GM23338 (cell line): Measurements from ENCODE around the gene CEP350. TPM values are rescaled to one million over a fixed set of nuclear protein-coding genes. Genes with fewer than 3 reads are reported as not detected.

ENCODE experiments used
- ATAC-seq: fragments of 200-7000 bp; cut with Tn5 transposase; 3 replicates; pipeline ENCODE4 v1.9.1; 2020
- DNase-seq: peaks from one replicate; pipeline ENCODE4 v3.0.0-alpha.2; 2015; ENCODE audit warnings: low spot score
- H2AFZ ChIP-seq: fragments of 200-600 bp; sonication (generic); 2 replicates; pipeline ENCODE4 v1.8.0; 2016; ENCODE audit warnings: antibody characterized with exemption, mild to moderate bottlenecking, moderate library complexity
- H3F3A ChIP-seq: fragments of 200-600 bp; sonication (generic); replicated peaks from 2 replicates; pipeline ENCODE4 v1.8.0; 2017; ENCODE audit warnings: antibody characterized with exemption, mixed run types, low read depth
- H3K27ac ChIP-seq: fragments of 200-600 bp; sonication (generic); 2 replicates; pipeline ENCODE4 v1.6.1; 2016; ENCODE audit warnings: low read depth
- H3K27me3 ChIP-seq: fragments of 200-600 bp; sonication (generic); 2 replicates; pipeline ENCODE4 v1.8.0; 2016; ENCODE audit warnings: mild to moderate bottlenecking, mixed run types, moderate library complexity; ENCODE audit not compliant: insufficient read depth
- H3K36me3 ChIP-seq: fragments of 200-600 bp; sonication (generic); 2 replicates; pipeline ENCODE4 v1.8.0; 2016; ENCODE audit warnings: mild to moderate bottlenecking; ENCODE audit not compliant: insufficient read depth
- H3K4me1 ChIP-seq: fragments of 200-600 bp; sonication (generic); 2 replicates; pipeline ENCODE4 v1.8.0; 2016; ENCODE audit warnings: mild to moderate bottlenecking, moderate library complexity; ENCODE audit not compliant: insufficient read depth
- H3K4me2 ChIP-seq: fragments of 200-600 bp; sonication (generic); 2 replicates; pipeline ENCODE4 v1.7.1; 2017; ENCODE audit warnings: mixed run types
- H3K4me3 ChIP-seq: fragments of 200-600 bp; sonication (generic); 2 replicates; pipeline ENCODE4 v1.6.1; 2016; ENCODE audit warnings: mixed run types
- H3K79me2 ChIP-seq: fragments of 200-600 bp; sonication (generic); replicated peaks from 2 replicates; pipeline ENCODE4 v1.8.0; 2017; ENCODE audit warnings: mild to moderate bottlenecking; ENCODE audit not compliant: insufficient read depth
- H3K9me2 ChIP-seq: fragments of 200-600 bp; sonication (generic); 2 replicates; pipeline ENCODE4 v1.8.0; 2017; ENCODE audit not compliant: insufficient read depth
- H4K20me1 ChIP-seq: fragments of 200-600 bp; sonication (generic); replicated peaks from 2 replicates; pipeline ENCODE4 v1.8.0; 2017; ENCODE audit warnings: mild to moderate bottlenecking; ENCODE audit not compliant: insufficient read depth
- H3K27ac Mint-ChIP-seq: 2 replicates; pipeline ENCODE4 v1.8.0; 2020; ENCODE audit warnings: inconsistent platforms, mild to moderate bottlenecking, moderate library complexity, mixed read lengths
- H3K27me3 Mint-ChIP-seq: 3 replicates; pipeline ENCODE4 v1.8.0; 2022; ENCODE audit warnings: low read depth, mild to moderate bottlenecking, moderate library complexity, mixed read lengths, inconsistent platforms; ENCODE audit not compliant: insufficient read depth, poor library complexity
- H3K36me3 Mint-ChIP-seq: 3 replicates; pipeline ENCODE4 v1.8.0; 2021; ENCODE audit warnings: low read depth, mild to moderate bottlenecking, inconsistent platforms, moderate library complexity, mixed read lengths
- H3K4me1 Mint-ChIP-seq: 3 replicates; pipeline ENCODE4 v1.8.0; 2020; ENCODE audit warnings: mild to moderate bottlenecking, inconsistent platforms, mixed read lengths
- H3K4me3 Mint-ChIP-seq: 3 replicates; pipeline ENCODE4 v1.8.0; 2021; ENCODE audit warnings: moderate library complexity, mild to moderate bottlenecking, inconsistent platforms, mixed read lengths
- H3K9me3 Mint-ChIP-seq: 3 replicates; pipeline ENCODE4 v1.8.0; 2020; ENCODE audit warnings: moderate library complexity, mild to moderate bottlenecking, inconsistent platforms, mixed read lengths
- CREB1 ChIP-seq: fragments of 250-450 bp; sonication (Bioruptor Pico); IDR thresholded peaks from 2 replicates; pipeline ENCODE4 v1.5.0; 2020; ENCODE audit warnings: low read depth, mild to moderate bottlenecking, moderate library complexity
- JUNB ChIP-seq: IDR thresholded peaks from one replicate; pipeline ENCODE4 v1.6.1; 2016; ENCODE audit warnings: antibody characterized with exemption; ENCODE audit not compliant: unreplicated experiment
- NANOG ChIP-seq: IDR thresholded peaks from 2 replicates; pipeline ENCODE4 v1.6.1; 2016; ENCODE audit warnings: antibody characterized with exemption, borderline replicate concordance
- STAT1 ChIP-seq: IDR thresholded peaks from one replicate; pipeline ENCODE4 v1.6.1; 2016; ENCODE audit warnings: antibody characterized with exemption; ENCODE audit not compliant: unreplicated experiment
- ZNF114 ChIP-seq: fragments of 250-450 bp; sonication (Bioruptor Pico); IDR thresholded peaks from 2 replicates; pipeline ENCODE4 v1.5.0; 2020; ENCODE audit warnings: mild to moderate bottlenecking, moderate library complexity
- polyA plus RNA-seq: library from polyadenylated mRNA; unstranded; fragments of >200 nt; fragmentation: Nextera tagmentation; extraction: Ambion mirVana; gene quantifications from 2 replicates; pipeline ENCODE4 v1.2.1, GENCODE V29; 2016
- total RNA-seq: library from RNA; depleted of rRNA; stranded (reverse); fragments of >200 nt; shearing (Covaris generic); gene quantifications from 2 replicates; pipeline ENCODE4 v1.2.3, GENCODE V29; 2014
- TF ChIP-seq, protein P1 (sequence below): fragments of 250-450 bp; sonication (Bioruptor Pico); IDR thresholded peaks from 2 replicates; pipeline ENCODE4 v1.5.0; 2020; ENCODE audit warnings: mild to moderate bottlenecking, moderate library complexity

CEP350 gene
- total and polyA plus RNA-seq, 2 experiments from 2014 or later, result 23.4 to 36.8 TPM

DNA sequence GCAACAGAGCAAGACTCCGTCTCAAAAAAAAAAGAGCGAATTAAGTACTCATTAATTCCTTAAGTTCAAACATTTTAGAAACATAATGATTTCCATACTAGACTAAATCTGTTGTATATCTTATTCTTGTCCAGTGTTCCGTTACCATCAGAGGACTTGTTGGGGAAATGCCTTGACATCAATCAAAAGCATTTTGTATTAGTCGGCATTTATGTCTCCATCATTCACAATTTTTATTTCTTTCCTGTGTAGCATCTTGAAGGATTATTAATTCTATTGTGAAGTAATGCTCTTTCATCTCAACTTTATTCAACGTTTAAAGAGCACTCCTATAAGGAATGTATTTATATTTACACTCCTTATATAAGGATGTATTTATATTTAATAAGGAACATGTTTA, 117.1 kb downstream of the CEP350 start:
- DNase-seq (no peak), ATAC-seq (no peak)
- Histone ChIP-seq H3K4me1 (no peaks in the 10 kb centered on the region), H3K4me2 (no peak overlapping the region), H3F3A (no peaks in the 10 kb centered on the region), H3K27me3 (no peaks in the 10 kb centered on the region), H2AFZ (no peak overlapping the region), H4K20me1 (no peaks in the 10 kb centered on the region), H3K9me2 (no peaks in the 10 kb centered on the region), H3K36me3 (0 out of 2 replicates have a peak, but pooled peaks cover 5% of the 10 kb centered on the region), H3K79me2 (no peaks in the 10 kb centered on the region), H3K27ac (no peak overlapping the region), H3K4me3 (no peak overlapping the region)
- Mint-ChIP-seq H3K4me1 (no peaks in the 10 kb centered on the region), H3K27ac (no peak overlapping the region), H3K36me3 (peaks cover 22% of the 10 kb centered on the region), H3K27me3 (no peaks in the 10 kb centered on the region), H3K4me3 (no peak overlapping the region), H3K9me3 (no peaks in the 10 kb centered on the region)
- TF ChIP-seq NANOG (no peak), JUNB (no peak), CREB1 (no peak), ZNF114 (no peak)

DNA sequence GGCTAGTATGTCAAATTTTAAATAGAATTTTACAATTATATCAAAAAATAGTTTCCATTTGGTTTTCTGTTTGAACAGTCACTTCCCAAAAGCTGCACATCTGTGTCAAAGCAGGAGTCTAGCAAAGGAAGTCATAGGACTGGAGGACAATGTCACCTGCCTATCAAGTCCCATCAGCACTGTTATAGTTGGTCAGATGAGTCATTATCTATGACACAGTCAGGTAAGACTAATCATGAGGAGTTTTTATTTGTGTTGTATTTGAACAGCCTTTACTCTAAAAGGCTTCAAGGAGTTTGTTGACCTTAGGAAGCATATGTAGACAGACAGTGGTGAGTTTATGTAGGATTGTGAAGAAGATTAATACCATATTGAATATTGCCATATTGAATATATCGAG, 125.8 kb downstream of the CEP350 start:
- H3K4me1 ChIP-seq, result no peaks in the 10 kb centered on the region
- no peaks in the 10 kb centered on the region for H3K79me2 ChIP-seq
- no peaks in the 10 kb centered on the region for H4K20me1 ChIP-seq
- H3K27ac ChIP-seq, result no peak overlapping the region
- Mint-ChIP-seq H3K27me3 (peaks cover 3% of the 10 kb centered on the region), H3K36me3 (peaks cover 10% of the 10 kb centered on the region), H3K4me1 (no peaks in the 10 kb centered on the region), H3K9me3 (no peaks in the 10 kb centered on the region), H3K4me3 (no peak overlapping the region), H3K27ac (no peak overlapping the region)
- no peak for ATAC-seq
- H3K4me3 ChIP-seq, result no peak overlapping the region
- H3K4me2 ChIP-seq, result no peak overlapping the region
- no peak overlapping the region for H2AFZ ChIP-seq
- no peak for TF ChIP-seq CREB1
- TF ChIP-seq JUNB, result no peak
- no peak for TF ChIP-seq STAT1
- TF ChIP-seq, protein P1, sequence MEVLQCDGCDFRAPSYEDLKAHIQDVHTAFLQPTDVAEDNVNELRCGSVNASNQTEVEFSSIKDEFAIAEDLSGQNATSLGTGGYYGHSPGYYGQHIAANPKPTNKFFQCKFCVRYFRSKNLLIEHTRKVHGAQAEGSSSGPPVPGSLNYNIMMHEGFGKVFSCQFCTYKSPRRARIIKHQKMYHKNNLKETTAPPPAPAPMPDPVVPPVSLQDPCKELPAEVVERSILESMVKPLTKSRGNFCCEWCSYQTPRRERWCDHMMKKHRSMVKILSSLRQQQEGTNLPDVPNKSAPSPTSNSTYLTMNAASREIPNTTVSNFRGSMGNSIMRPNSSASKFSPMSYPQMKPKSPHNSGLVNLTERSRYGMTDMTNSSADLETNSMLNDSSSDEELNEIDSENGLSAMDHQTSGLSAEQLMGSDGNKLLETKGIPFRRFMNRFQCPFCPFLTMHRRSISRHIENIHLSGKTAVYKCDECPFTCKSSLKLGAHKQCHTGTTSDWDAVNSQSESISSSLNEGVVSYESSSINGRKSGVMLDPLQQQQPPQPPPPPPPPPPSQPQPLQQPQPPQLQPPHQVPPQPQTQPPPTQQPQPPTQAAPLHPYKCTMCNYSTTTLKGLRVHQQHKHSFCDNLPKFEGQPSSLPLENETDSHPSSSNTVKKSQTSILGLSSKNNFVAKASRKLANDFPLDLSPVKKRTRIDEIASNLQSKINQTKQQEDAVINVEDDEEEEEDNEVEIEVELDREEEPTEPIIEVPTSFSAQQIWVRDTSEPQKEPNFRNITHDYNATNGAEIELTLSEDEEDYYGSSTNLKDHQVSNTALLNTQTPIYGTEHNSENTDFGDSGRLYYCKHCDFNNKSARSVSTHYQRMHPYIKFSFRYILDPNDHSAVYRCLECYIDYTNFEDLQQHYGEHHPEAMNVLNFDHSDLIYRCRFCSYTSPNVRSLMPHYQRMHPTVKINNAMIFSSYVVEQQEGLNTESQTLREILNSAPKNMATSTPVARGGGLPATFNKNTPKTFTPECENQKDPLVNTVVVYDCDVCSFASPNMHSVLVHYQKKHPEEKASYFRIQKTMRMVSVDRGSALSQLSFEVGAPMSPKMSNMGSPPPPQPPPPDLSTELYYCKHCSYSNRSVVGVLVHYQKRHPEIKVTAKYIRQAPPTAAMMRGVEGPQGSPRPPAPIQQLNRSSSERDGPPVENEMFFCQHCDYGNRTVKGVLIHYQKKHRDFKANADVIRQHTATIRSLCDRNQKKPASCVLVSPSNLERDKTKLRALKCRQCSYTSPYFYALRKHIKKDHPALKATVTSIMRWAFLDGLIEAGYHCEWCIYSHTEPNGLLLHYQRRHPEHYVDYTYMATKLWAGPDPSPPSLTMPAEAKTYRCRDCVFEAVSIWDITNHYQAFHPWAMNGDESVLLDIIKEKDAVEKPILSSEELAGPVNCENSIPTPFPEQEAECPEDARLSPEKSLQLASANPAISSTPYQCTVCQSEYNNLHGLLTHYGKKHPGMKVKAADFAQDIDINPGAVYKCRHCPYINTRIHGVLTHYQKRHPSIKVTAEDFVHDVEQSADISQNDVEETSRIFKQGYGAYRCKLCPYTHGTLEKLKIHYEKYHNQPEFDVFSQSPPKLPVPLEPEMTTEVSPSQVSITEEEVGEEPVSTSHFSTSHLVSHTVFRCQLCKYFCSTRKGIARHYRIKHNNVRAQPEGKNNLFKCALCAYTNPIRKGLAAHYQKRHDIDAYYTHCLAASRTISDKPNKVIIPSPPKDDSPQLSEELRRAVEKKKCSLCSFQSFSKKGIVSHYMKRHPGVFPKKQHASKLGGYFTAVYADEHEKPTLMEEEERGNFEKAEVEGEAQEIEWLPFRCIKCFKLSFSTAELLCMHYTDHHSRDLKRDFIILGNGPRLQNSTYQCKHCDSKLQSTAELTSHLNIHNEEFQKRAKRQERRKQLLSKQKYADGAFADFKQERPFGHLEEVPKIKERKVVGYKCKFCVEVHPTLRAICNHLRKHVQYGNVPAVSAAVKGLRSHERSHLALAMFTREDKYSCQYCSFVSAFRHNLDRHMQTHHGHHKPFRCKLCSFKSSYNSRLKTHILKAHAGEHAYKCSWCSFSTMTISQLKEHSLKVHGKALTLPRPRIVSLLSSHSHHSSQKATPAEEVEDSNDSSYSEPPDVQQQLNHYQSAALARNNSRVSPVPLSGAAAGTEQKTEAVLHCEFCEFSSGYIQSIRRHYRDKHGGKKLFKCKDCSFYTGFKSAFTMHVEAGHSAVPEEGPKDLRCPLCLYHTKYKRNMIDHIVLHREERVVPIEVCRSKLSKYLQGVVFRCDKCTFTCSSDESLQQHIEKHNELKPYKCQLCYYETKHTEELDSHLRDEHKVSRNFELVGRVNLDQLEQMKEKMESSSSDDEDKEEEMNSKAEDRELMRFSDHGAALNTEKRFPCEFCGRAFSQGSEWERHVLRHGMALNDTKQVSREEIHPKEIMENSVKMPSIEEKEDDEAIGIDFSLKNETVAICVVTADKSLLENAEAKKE (CRISPR knock-in tag), result no peak
- H3K36me3 ChIP-seq, result 0 out of 2 replicates have a peak, but pooled peaks cover 5% of the 10 kb centered on the region
- H3K27me3 ChIP-seq, result no peaks in the 10 kb centered on the region
- DNase-seq, result no peak
- no peaks in the 10 kb centered on the region for H3F3A ChIP-seq
- no peaks in the 10 kb centered on the region for H3K9me2 ChIP-seq
